ENCODE results near the gene ELMO1.
"Not testable (repeated sequence)": the region's sequence is repeated elsewhere in the genome, so short reads cannot be mapped to it uniquely, and the experiment has no call there.

ELMO1 gene

GRCh38 chr7:36999626-37000485 is 448.8 kb downstream of the ELMO1 start:
- no peak for DNase-seq

GRCh38 chr7:36995776-36996175 is 452.9 kb downstream of the ELMO1 start:
- no peak for DNase-seq

GRCh38 chr7:36994456-36995112 is 454.1 kb downstream of the ELMO1 start:
- DNase-seq: no peak

GRCh38 chr7:36986948-36987724 is 461.5 kb downstream of the ELMO1 start:
- peak; percentile 73 for DNase-seq

- no peak for DNase-seq
These were observed 462.1 kb downstream of the ELMO1 start for GRCh38 chr7:36986511-36986933.

- DNase-seq: no peak
These were observed 462.7 kb downstream of the ELMO1 start for GRCh38 chr7:36985866-36986400.

GRCh38 chr7:36985316-36985715 is 463.3 kb downstream of the ELMO1 start:
- DNase-seq: no peak

- no peak for DNase-seq
These were observed 463.9 kb downstream of the ELMO1 start for GRCh38 chr7:36984710-36985312.

- no peak for DNase-seq
These were observed 464.6 kb downstream of the ELMO1 start for GRCh38 chr7:36984041-36984521.

GRCh38 chr7:36982766-36983165 is 465.9 kb downstream of the ELMO1 start:
- no peak for DNase-seq

- DNase-seq: no peak
These were observed 468.8 kb downstream of the ELMO1 start for GRCh38 chr7:36979810-36980248.

- DNase-seq: no peak
These were observed 470.2 kb downstream of the ELMO1 start for GRCh38 chr7:36978461-36978860.

- no peak for DNase-seq
These were observed 470.8 kb downstream of the ELMO1 start for GRCh38 chr7:36977878-36978277.

- DNase-seq: not testable (repeated sequence)
These were observed 475.1 kb downstream of the ELMO1 start for GRCh38 chr7:36973534-36973933.

- no peak for DNase-seq
These were observed 476.5 kb downstream of the ELMO1 start for GRCh38 chr7:36972140-36972518.

- DNase-seq: no peak
These were observed 477.0 kb downstream of the ELMO1 start for GRCh38 chr7:36971515-36972139.

GRCh38 chr7:36970551-36971514 is 477.8 kb downstream of the ELMO1 start:
- no peak for DNase-seq

GRCh38 chr7:36969376-36969775 is 479.3 kb downstream of the ELMO1 start:
- no peak for DNase-seq

- DNase-seq: no peak
These were observed 481.3 kb downstream of the ELMO1 start for GRCh38 chr7:36967387-36967786.

GRCh38 chr7:36966636-36967035 is 482.0 kb downstream of the ELMO1 start:
- DNase-seq: no peak

GRCh38 chr7:36966039-36966438 is 482.6 kb downstream of the ELMO1 start:
- DNase-seq: no peak
